ENCODE measurements around the gene PIK3CD.
A peak's percentile ranks its signal among the peaks of the same experiment; 100 is the strongest.

The PIK3CD gene

GRCh38 chr1:9719978-9720722 is 68.6 kb downstream of the PIK3CD start:
- no peak for DNase-seq (ENCODE audit: low read depth)

DNA sequence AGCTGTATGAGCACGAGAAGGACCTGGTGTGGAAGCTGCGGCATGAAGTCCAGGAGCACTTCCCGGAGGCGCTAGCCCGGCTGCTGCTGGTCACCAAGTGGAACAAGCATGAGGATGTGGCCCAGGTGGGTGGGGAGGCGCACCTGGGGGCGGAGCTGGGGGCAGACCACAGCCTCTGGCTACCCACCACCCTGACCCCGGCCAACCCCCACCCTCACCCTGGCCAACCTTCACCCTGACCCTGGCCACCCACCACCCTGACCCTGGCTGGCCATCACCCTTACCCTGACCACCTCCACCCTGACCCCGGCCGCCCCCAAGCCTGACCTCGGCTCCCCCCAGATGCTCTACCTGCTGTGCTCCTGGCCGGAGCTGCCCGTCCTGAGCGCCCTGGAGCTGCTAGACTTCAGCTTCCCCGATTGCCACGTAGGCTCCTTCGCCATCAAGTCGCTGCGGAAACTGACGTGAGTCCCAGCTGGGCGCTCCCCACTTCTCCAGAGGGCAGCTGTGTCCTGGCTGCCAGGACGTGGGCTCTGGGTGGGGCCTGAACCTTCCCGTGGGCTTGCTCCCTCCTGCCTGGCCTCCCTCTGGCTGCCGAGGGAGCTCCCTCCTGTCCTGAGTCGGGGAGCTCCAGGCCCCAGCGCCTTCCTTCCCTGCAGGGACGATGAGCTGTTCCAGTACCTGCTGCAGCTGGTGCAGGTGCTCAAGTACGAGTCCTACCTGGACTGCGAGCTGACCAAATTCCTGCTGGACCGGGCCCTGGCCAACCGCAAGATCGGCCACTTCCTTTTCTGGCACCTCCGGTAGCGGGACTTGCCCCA is 69.5 kb downstream of the PIK3CD start:
- DNase-seq (ENCODE audit: low read depth) = no peak

- DNase-seq (ENCODE audit: low read depth) = no peak
Observed at GRCh38 chr1:9721606-9722377, 70.3 kb downstream of the PIK3CD start.

GRCh38 chr1:9722378-9722749 is 70.8 kb downstream of the PIK3CD start:
- no peak for DNase-seq (ENCODE audit: low read depth)

DNA sequence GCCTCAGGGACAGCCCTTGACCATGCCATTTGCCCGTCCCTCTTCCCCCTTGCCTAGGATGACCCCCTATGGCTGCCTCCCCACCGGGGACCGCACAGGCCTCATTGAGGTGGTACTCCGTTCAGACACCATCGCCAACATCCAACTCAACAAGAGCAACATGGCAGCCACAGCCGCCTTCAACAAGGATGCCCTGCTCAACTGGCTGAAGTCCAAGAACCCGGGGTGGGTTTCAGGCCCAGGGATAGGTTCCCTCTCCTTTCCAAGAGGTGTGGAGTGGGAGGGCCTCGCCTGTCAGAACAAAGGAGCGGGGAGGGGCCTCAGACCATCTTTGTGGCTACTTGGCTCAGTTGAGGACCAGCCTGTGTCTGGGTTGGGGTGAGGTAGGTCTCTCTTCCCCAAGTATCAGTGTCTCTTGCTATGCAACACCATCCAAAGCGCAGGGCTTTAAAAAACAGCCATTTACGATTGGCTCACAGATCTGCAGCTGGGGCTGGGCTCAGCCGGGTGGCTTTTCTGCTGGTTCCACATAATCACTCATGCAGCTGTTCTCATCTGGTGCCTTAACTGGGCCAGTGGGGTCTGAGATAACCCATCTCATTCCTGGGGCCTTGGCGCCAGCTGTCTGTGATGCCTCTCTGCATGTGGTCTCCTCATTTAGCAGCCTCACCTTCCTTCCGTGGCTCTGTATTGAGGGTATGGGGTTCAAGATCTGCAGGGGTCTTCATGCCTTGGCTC is 71.7 kb downstream of the PIK3CD start:
- DNase-seq (ENCODE audit: low read depth) = no peak

- no peak for DNase-seq (ENCODE audit: low read depth)
Observed at GRCh38 chr1:9723926-9724325, 72.4 kb downstream of the PIK3CD start.

DNA sequence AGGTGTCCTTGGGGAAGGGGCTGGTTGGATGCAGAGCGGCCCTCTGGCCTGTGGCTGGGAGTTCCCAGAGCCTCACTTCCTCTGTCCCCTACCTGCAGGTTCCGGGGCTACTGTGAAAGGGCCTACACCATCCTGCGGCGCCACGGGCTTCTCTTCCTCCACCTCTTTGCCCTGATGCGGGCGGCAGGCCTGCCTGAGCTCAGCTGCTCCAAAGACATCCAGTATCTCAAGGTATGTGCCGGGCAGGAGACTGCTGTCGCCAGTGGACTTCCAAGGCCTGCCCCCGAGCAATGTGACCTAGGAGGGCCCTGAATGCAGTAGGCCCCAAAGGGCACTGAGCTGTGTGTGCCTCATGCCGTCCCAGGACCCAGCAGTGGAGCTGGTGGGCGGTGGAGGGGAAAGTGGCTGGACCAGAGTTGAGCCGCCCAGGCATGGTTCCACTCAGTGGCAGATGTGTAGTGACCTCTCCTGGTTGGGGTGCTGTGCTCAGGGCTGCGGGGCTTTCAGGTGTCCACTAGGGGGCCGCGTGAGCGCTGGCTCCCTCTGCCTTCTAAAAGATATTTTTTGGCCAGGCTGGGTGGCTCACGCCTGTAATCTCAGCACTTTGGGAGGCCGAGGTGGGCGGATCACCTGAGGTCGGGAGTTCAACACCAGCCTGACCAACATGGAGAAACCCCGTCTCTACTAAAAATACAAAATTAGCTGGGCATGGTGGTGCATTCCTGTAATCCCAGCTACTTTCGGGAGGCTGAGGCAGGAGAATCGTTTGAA is 73.4 kb downstream of the PIK3CD start:
- DNase-seq (ENCODE audit: low read depth) = peak; percentile 40

DNA sequence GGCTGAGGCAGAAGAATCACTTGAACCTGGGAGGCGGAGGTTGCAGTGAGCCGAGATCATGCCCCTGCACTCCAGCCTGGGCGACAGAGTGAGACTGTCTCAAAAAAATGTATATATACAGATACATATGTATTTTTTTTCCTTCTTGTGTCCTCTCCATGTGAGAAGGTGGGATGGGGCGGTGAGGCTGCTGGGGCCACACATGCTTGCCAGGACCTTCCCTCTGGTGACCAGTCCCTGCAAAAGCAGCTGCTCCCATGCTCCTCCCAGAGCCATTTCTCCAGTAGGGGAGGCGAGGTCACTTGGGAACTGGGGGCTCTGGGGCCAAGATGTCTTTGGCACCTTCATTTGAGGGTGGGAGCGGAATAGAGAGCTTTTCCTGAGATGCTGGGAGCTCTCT is 74.9 kb downstream of the PIK3CD start:
- DNase-seq (ENCODE audit: low read depth) = no peak

DNA sequence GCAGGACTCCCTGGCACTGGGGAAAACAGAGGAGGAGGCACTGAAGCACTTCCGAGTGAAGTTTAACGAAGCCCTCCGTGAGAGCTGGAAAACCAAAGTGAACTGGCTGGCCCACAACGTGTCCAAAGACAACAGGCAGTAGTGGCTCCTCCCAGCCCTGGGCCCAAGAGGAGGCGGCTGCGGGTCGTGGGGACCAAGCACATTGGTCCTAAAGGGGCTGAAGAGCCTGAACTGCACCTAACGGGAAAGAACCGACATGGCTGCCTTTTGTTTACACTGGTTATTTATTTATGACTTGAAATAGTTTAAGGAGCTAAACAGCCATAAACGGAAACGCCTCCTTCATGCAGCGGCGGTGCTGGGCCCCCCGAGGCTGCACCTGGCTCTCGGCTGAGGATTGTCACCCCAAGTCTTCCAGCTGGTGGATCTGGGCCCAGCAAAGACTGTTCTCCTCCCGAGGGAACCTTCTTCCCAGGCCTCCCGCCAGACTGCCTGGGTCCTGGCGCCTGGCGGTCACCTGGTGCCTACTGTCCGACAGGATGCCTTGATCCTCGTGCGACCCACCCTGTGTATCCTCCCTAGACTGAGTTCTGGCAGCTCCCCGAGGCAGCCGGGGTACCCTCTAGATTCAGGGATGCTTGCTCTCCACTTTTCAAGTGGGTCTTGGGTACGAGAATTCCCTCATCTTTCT is 75.5 kb downstream of the PIK3CD start:
- no peak for DNase-seq (ENCODE audit: low read depth)

DNA sequence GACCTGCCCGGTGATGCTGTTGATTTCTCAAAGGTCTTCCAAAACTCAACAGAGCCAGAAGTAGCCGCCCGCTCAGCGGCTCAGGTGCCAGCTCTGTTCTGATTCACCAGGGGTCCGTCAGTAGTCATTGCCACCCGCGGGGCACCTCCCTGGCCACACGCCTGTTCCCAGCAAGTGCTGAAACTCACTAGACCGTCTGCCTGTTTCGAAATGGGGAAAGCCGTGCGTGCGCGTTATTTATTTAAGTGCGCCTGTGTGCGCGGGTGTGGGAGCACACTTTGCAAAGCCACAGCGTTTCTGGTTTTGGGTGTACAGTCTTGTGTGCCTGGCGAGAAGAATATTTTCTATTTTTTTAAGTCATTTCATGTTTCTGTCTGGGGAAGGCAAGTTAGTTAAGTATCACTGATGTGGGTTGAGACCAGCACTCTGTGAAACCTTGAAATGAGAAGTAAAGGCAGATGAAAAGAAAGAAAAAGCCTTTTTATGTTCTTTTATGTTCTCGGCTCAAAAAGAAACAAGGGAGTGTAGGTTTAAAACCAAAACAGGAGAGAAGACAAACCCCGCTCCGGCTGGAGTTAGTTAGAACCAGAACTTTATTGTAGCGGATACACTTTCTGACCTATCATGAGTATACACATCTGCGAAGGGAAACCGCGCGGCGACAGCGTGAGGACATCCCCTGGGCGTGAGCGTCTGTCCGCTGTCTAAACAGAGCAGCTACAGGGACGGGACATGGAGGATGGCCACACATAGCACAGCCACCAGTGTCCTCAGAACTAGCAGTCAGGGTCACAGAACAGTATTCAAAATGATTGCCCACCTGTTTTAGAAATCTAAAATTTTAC is 77.1 kb downstream of the PIK3CD start:
- no peak for DNase-seq (ENCODE audit: low read depth)

DNA sequence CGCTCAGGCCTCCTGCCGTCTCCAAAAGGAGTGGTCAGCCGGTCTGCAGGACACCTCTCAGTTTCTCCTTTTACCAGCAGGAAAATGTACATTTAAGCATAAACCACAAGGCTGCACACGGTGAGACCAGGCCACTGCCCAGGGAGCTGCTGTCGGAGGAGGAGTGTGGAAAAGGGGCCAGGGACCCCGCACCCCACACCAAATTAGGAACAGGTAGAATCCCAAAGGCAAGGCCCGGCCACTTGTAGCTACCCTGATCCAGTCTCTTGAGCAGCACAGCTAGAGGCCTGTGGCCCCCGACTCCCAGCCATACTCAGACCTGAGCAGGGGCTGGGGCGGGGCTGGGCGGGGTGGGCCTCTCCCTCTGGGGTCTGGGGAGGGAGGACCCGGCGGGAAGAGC is 78.0 kb downstream of the PIK3CD start:
- no peak for DNase-seq (ENCODE audit: low read depth)

DNA sequence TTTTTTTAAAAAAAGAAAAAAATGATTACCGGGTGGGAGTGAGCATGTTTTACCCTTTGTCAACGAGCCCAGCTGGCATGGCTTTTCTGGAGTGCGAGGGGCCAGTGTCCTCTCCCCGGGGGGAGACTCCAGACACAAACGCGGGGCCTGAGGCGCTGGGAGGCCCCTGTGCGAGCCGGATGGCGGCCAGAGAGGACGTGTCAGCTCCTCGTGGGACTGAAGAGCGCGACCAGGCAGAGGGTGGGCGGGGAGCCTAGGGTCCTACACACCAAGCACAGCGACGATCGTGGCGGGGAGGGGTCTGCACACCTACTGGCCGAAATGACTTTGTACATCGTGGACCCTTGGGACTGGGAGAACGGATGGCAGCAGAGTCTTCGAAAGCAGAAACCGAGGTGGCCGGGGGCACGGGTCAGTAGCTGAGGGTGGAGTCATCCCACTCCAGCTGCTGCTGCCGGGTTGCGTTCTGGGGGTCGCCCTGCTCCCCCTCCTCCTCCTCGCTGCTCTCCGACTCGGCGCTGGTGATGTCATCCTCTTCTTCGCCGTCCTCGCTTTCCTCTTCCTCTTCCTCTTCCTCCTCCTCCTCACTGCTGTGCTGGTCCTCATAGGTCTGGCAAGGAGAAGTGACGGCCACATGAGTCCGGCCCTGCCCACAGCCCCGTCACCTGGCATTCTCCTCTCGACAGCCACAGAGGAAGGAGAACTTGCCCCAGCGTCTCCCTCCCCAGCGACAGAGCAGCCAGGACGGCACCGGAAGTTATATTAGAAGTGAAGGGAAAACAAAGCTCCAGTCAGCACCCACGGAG is 78.8 kb downstream of the PIK3CD start:
- DNase-seq (ENCODE audit: low read depth) = no peak

DNA sequence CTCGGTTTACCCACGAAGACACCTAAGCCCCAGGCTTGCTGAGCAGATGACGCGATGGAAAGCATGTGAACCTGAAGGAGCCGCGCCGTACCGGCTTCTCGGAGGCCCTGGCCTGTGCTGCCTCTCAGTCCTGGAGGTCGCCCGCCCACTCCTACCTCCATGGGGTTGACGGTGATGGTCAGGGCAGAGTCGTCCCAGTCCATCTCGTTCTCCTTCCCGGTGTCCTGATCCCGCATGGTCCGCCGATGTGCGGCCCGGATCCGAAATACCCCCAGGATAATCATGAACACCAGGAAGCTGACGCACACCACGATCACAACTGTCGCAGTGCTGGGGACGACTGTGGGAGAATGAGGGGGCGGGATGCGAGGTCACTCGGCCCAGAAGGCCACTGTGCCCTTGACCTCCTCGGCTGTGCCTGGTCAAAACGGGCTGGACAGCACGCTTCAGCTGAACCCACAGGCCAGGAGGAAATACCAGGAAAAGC is 79.6 kb downstream of the PIK3CD start:
- no peak for DNase-seq (ENCODE audit: low read depth)

- DNase-seq (ENCODE audit: low read depth) = no peak
Observed at GRCh38 chr1:9731561-9731960, 80.0 kb downstream of the PIK3CD start.

GRCh38 chr1:9732123-9732971 is 80.8 kb downstream of the PIK3CD start:
- no peak for DNase-seq (ENCODE audit: low read depth)

GRCh38 chr1:9733160-9733789 is 81.7 kb downstream of the PIK3CD start:
- DNase-seq (ENCODE audit: low read depth) = no peak

GRCh38 chr1:9735800-9736199 is 84.3 kb downstream of the PIK3CD start:
- no peak for DNase-seq (ENCODE audit: low read depth)

Measured in amniotic epithelial cell (primary cell).